Adrenal gland (tissue), 12 donors: ENCODE results near the gene SMG5. TPM values are rescaled to one million over a fixed set of nuclear protein-coding genes. Genes with fewer than 3 reads are reported as not detected.

Experiments
- DNase-seq, 7 donors: peaks; one replicate each; pipeline ENCODE4 v3.0.0-alpha.2; 2019 to 2020
- H3K27ac ChIP-seq, 5 donors: fragments of 200-600 bp; sonication (generic) in 4 of 5; 1 replicate in 3 of 5; 2 replicates in 2 of 5; pipeline versions ENCODE4 v1.5.1 to v1.8.0; 2016 to 2020; ENCODE audit warnings: mild to moderate bottlenecking in 1 of 5
- H3K27me3 ChIP-seq: fragments of 200-600 bp; 2 replicates; pipeline ENCODE4 v1.8.0; 2021
- H3K36me3 ChIP-seq, 2 donors: fragments of 200-600 bp; replicated peaks in 1 of 2; 1 replicate in 1 of 2; 2 replicates in 1 of 2; pipeline versions ENCODE4 v1.5.1 to v1.8.0; 2018 to 2022
- H3K4me1 ChIP-seq, 2 donors: fragments of 200-600 bp; replicated peaks in 1 of 2; 1 replicate in 1 of 2; 2 replicates in 1 of 2; pipeline versions ENCODE4 v1.5.1 to v1.8.0; 2018 to 2021
- H3K4me3 ChIP-seq, 4 donors: fragments of 200-600 bp; sonication (generic) in 3 of 4; one replicate each; pipeline ENCODE4 v1.5.1; 2016 to 2018
- H3K9me3 ChIP-seq, 3 donors: fragments of 200-600 bp; sonication (generic) in 1 of 3; replicated peaks in 1 of 3; 1 replicate in 2 of 3; 2 replicates in 1 of 3; pipeline versions ENCODE4 v1.5.1 to v1.8.0; 2016 to 2021
- POLR2A ChIP-seq, 2 donors: fragments of 450-650 bp; IDR thresholded peaks; one replicate each; pipeline ENCODE4 v1.6.1; 2017; ENCODE audit warnings: antibody characterized with exemption in 2 of 2, mild to moderate bottlenecking in 2 of 2, moderate library complexity in 1 of 2
- WGBS, 4 donors: extraction: QIAGEN DNeasy Blood & Tissue Kit in 2 of 4; methylation state at CpG; one replicate each; pipeline versions ENCODE4 v1.1.5 to v1.1.7; 2013 to 2017; 5-methylcytosine and 5-hydroxymethylcytosine counted together
- intact Hi-C, 2 donors: fragments of 100-400 bp; cut with DNase I; formaldehyde crosslinking; loops; one replicate each; pipeline versions ENCODE4 v1.14.1 to v1.15.0; 2022 to 2023
- polyA plus RNA-seq, 3 donors: library from polyadenylated mRNA; stranded (reverse); fragments of 200-250 nt in 2 of 3; fragments of 350-450 nt in 1 of 3; fragmentation: Illumina TruSeq in 1 of 3; extraction: RNeasy Lipid Tissue Mini Kit (QIAGEN cat#74804) in 1 of 3; gene quantifications; one replicate each; pipeline ENCODE4 v1.2.3, GENCODE V29; 2013 to 2014
- total RNA-seq, 9 donors: library from RNA; depleted of rRNA in 4 of 9; stranded (reverse); fragments of >200 nt in 4 of 9; fragments of 120-200 nt in 1 of 9; fragmentation: NEBNext Ultra II Directional in 1 of 9; extraction: Animal tissue kit (Norgen Biotek cat#: 25700) in 1 of 9; gene quantifications; one replicate each; pipeline versions ENCODE4 v1.1.0 to v1.2.4, GENCODE V29; 2013 to 2023
- TF ChIP-seq, protein P1 (sequence below), 6 experiments: fragments of 450-650 bp in 4 of 6; fragments of 200-600 bp in 2 of 6; sonication (generic) in 1 of 6; IDR thresholded peaks; 1 replicate in 5 of 6; 2 replicates in 1 of 6; pipeline versions ENCODE4 v1.5.1 to v1.8.0; 2016 to 2021; ENCODE audit warnings: antibody characterized with exemption in 6 of 6, mild to moderate bottlenecking in 2 of 6, moderate library complexity in 1 of 6
- donor health status: healthy with polysubstance abuse.
- donor health status: Bipolar disorder and iron deficiency.
- donor health status: DM: yes; HTN: yes; CAD: no.
- donor health status: DM: no; HTN: no; CAD: no.
- donor health status: DM: no; HTN: no; CAD: no.
- donor health status: DM: yes; HTN: yes; CAD: no.

Gene SMG5
- total and polyA plus RNA-seq, 12 donors, result 25.5 to 110 (median 83.5) TPM

DNA sequence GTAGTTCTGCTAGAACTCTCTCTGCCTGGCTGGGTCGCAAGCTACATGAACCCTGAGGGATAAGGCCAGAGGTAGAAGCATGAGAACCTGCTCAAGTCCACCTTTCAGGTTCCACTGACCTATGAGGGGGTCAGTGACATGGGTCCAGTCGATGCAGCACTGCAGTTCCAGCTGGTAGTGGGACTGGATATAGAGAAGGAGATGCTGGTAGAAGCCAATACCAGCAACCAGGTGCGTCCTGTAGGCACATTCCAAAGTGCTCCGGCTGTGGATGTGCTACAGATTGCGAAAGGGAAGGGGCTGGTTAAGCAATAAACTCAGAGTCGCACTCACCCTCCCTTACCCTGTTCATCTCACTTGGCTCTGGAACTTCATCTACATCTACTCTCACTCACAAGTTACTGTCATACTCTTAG, 5.7 kb downstream of the SMG5 start:
- Histone ChIP-seq H3K9me3 (no peaks in the 10 kb centered on the region), H3K27ac (peak overlapping the region in 1 of 5 donors; percentile 2), H3K4me1 (peaks cover 11 to 15% of the 10 kb centered on the region in 2 donors), H3K36me3 (peaks cover 0 to 69% of the 10 kb centered on the region in 2 donors), H3K4me3 (no peak overlapping the region), H3K27me3 (no peaks in the 10 kb centered on the region)
- TF ChIP-seq, protein P1, sequence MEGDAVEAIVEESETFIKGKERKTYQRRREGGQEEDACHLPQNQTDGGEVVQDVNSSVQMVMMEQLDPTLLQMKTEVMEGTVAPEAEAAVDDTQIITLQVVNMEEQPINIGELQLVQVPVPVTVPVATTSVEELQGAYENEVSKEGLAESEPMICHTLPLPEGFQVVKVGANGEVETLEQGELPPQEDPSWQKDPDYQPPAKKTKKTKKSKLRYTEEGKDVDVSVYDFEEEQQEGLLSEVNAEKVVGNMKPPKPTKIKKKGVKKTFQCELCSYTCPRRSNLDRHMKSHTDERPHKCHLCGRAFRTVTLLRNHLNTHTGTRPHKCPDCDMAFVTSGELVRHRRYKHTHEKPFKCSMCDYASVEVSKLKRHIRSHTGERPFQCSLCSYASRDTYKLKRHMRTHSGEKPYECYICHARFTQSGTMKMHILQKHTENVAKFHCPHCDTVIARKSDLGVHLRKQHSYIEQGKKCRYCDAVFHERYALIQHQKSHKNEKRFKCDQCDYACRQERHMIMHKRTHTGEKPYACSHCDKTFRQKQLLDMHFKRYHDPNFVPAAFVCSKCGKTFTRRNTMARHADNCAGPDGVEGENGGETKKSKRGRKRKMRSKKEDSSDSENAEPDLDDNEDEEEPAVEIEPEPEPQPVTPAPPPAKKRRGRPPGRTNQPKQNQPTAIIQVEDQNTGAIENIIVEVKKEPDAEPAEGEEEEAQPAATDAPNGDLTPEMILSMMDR (IDR thresholded peaks at IDR 0.05), result no peak
- TF ChIP-seq POLR2A (IDR thresholded peaks at IDR 0.05), result no peak
- WGBS, 4 donors, result 57 to 75% (median 67%) methylated on average over 4 to 6 of the region's 6 CpGs
- intact Hi-C loops, result no loop called here
- DNase-seq, result peak in 1 of 7 donors; percentile 23

DNA sequence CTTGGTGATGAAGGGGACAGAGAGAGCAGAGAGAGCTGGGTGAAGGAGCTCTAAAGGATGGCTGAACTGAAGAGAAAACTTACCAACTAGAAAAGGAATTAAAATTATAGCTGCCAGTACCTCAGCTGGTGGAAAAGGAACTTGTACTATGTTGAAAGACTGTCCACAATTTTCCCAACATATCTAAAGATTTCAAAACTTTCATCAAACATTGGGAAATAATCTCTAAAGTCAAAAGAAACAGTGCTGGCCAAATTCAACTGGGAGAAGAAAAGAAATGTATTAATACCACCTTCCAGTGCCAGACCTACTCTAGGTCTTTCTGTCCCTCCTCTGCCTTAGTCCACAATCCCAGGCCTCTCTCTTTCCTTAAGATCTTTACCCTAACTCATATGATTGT, 6.1 kb downstream of the SMG5 start:
- TF ChIP-seq POLR2A (IDR thresholded peaks at IDR 0.05), result no peak
- TF ChIP-seq, protein P1 (IDR thresholded peaks at IDR 0.05), result no peak
- intact Hi-C loops, result no loop called here
- no peaks in the 10 kb centered on the region for H3K9me3 ChIP-seq
- H3K36me3 ChIP-seq, result peaks cover 0 to 73% of the 10 kb centered on the region in 2 donors
- H3K4me3 ChIP-seq, result no peak overlapping the region
- DNase-seq, result no peak
- no peaks in the 10 kb centered on the region for H3K27me3 ChIP-seq
- peaks cover 8 to 11% of the 10 kb centered on the region in 2 donors for H3K4me1 ChIP-seq
- peak overlapping the region in 1 of 5 donors; percentile 2 for H3K27ac ChIP-seq

DNA sequence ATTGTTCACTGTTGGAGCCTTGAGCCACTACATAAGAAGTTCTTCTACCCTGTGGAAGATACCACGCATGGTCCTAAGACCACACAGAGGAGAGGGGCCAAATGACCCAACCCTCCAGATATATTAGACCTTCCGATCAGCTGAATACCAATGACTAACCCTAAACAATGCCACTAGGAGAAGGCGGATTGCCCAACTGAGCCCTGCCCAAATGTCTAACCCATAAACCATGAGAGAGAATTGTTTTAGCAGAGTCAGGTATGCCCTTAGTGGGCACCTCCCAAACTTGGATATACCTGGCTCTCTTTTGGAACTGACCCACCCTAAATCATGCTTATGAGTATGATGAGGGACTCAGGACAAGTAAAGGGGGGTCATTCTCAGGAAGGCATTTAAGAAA, 12.3 kb downstream of the SMG5 start:
- TF ChIP-seq, protein P1 (IDR thresholded peaks at IDR 0.05), result no peak
- no peak for TF ChIP-seq POLR2A (IDR thresholded peaks at IDR 0.05)
- 94 to 100% (median 98%) methylated on average over 3 of the region's 3 CpGs for WGBS, 4 donors
- H3K27me3 ChIP-seq, result no peaks in the 10 kb centered on the region
- intact Hi-C loops, result no loop called here
- H3K9me3 ChIP-seq, result no peaks in the 10 kb centered on the region
- peaks cover 0 to 99% of the 10 kb centered on the region in 2 donors for H3K36me3 ChIP-seq
- DNase-seq, result no peak
- H3K4me1 ChIP-seq, result no peaks in the 10 kb centered on the region
- H3K27ac ChIP-seq, result no peak overlapping the region
- H3K4me3 ChIP-seq, result no peak overlapping the region

DNA sequence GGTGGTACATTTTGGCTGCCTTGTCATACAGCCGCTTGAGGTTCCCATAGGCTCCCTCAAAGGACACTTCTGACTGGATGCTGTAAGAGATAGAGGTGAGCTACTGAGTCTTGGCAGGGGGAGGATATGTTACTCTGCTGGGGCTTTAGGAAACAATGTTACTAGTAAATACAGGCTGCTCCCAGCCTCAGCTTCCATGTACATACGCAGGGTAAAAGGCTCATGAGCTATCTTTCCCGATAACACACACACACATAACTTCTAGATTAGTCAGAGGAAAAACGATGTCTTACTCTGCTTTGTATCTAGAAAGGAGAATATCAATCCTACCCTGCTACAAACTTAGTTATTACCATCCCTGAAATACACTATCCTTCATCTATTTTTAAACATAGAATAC, 14.3 kb downstream of the SMG5 start:
- DNase-seq, result no peak
- WGBS, 4 donors, result 53 to 71% (median 65%) methylated on average over 4 of the region's 4 CpGs
- Histone ChIP-seq H3K27ac (peak overlapping the region in 3 of 5 donors; percentile 5 to 37 (median 26)), H3K9me3 (no peaks in the 10 kb centered on the region), H3K4me3 (no peak overlapping the region), H3K36me3 (peaks cover 0 to 95% of the 10 kb centered on the region in 2 donors), H3K27me3 (no peaks in the 10 kb centered on the region), H3K4me1 (peaks cover 0 to 3% of the 10 kb centered on the region in 2 donors)
- TF ChIP-seq POLR2A (IDR thresholded peaks at IDR 0.05), result no peak
- TF ChIP-seq, protein P1 (IDR thresholded peaks at IDR 0.05), result no peak
- intact Hi-C loops, result no loop called here
